HPDE6-E6E7 (cell line): ENCODE measurements around the gene GPX2.

Experiments used
- DNase-seq: peaks from one replicate; pipeline ENCODE4 v3.0.0; 2011; ENCODE audit warnings: missing footprints; ENCODE audit errors: extremely low spot score

The GPX2 gene

DNA sequence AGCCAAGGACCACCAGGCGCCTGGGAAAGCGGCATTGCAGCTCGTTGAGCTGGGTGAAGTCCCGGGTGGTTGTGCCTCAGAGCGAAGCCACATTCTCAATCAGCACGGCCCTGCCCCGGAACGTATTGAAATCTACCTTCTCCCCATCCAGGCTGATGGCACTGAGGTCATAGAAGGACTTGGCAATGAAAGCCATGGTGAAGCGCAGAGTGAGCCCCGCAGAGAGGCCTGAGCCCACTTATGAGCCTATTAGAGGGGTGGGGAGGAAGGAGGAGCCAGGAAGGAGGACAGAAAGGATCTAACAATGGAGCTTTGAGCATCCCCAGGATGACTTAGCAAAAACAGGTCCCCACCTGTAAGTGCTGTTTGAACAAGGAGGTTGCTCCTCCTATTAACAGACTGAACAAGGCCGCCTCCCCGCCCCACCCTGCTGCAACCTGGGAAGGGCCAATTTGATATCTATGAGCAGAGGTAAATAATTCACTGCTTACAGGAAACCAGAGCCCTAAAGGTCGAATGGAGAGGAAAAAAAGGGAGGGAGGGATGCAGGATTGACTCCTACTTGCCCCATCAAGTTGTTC, at the start of gene GPX2:
Gene GPX2, minus strand, starts transcription at position 215 of the 581 bp plus-strand sequence. Its CDS starts 19 bp downstream, at position 196.
- peak; percentile 74 for DNase-seq

DNA sequence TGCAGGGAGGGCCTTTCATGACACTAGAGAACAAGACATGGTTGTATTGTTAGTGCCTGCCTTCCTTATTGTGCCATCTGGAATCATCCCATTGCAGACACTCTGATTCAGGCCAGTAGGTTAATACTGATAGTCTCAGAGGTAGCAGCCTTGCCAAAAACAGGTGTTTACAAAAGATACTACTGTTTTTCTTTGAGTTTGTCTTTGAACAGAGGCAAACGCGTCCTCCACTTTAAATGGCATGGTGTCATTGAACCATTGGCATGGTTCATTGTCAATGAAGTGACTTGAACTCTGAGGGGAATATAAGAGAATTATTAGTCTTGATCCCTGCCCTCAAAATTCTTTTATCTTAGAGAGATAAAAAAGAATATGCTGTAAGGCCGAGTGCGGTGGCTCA, 48.4 kb upstream of the GPX2 start:
- no peak for DNase-seq

DNA sequence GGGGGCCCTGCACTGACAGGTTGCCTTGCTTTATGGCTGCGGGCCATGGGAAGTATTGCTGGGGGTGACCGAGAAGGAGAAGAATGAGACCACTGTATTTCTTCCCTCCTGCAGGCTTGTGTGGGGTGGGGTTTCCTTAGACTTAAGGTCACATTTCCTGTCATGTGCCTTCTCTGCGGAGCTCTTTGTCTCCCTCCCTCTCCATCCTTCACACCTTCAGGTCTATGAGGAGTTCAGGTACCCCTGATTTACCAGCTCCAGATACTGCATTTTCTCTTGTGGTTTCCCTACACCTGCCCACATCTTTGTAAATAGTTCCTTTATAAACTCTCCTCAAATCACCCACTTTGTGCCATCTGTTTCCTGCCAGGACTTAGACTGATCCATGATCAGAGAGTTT, 47.8 kb upstream of the GPX2 start:
- DNase-seq = no peak

DNA sequence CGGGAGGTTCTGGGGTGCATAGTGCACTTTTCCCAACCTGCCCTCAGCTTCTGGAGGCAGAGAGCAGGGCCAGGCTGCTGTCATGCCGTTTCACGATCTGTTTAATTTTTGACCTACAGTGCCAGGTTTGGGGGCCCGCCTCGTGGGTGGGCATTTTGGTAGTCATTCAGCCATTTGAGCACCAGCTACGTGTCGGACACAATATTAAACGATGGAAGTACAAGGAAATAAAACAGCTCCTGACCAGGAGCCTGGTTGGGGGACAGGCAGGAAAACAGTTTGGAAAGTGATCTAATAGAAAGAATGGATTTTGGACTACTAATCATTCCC, 44.9 kb upstream of the GPX2 start:
- no peak for DNase-seq

DNA sequence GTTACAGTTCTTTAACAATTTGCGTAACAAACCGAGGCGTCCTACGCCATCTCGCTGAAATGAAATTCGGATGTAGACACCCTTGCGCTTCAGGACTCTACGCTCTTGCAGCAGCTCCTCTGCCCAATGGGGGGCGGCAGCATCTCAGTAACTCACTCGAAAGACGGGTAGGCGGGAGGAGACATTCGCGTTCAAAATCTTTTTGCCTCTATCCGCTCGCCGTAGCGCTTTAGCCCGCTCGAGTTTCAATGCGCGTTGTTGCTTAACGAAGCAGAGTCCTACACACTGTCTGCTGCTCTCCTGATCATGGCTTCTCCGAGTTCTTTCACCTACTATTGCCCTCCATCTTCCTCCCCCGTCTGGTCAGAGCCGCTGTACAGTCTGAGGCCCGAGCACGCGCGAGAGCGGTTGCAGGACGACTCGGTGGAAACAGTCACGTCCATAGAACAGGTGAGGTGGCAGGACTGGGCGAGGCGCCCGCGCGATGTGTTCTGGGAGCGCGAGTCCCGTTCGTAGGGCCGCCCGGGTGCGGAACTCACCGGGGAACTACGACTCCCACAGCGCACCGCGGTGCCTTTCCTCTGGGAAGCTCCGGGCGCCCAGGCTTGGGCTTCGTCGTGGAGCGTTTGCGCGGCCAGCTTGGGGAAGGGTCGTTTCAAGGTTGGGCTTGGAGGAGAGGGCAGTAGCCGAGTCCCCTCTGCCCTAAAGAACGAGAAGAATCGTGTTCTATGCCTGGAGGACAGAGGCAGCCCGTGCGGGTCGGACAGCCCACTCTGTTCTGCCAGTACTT, 44.3 kb upstream of the GPX2 start, which contains the start of gene FNTB:
Gene FNTB, plus strand, starts transcription at position 248 of the 790 bp plus-strand sequence. Its CDS starts 59 bp downstream, at position 307.
- peak; percentile 97 for DNase-seq

DNA sequence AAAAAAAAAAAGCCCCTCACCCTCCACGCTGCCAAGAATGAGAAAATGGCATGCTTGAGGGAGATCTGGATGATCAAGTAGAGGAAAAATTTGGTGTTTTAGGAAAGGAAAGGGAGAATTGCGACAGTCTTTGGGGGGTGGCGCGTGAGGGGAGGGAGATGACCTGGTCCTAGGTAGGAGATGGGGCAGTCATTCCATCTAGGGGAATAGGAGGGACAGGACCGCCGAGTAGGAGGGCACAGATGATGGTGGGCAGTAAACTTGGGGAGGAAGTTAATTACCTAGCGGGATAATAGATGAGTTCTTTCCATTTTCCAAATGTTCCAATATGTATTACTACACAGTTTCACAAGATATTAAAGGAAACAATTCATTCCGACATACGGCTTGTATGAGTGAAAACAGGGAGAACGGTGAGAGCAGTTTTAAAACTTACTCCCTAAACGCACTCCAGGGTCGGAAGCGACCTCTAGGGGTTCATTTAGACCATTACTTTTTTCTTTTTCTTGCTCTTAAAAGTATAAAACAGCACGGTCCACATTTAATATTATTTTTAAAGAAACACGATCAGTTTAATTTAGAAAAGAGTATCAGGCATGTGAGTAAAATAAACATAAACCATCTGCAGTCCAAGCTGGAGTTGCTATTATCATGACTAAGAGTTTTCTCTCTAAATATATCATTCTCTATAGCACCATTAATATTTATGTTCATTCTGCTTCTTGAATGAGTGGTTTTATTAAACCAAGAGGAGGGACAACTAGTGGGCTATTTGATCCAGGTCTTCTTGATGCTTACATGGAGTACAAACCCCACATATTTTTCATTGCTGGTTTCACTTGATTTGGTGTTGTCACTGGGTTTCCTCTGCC, 41.1 kb upstream of the GPX2 start:
- no peak for DNase-seq

DNA sequence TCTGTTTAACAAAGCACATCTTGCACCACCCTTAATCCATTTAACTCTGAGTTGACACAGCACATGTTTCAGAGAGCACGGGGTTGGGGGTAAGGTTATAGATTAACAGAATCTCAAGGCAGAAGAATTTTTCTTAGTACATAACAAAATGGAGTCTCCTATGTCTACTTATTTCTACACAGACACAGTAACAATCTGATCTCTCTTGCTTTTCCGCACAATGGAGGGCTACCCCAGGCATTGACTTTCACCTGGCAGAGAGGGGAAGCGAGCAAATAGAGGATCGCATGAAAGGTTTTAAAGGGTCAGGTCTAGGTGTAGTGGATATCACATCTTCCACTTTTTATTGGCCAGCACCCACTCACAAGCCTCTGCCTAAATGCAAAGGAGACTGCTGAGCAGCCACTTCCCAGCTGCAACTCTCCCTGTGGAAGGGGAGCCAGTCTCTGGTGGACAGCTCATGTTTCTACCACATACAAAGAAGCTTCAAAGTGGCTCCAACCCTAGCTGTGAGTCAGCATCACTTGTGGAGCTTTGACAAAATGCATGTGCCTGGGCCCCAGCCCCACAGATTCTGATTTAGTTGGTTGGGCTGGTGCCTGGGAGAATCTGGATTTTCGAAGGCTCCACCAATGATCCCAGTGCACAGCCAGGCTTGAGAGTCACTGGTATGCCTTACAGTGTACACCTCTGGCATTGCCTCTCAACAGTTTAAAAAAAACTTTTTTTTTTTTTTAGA, 37.0 kb upstream of the GPX2 start:
- DNase-seq = no peak

DNA sequence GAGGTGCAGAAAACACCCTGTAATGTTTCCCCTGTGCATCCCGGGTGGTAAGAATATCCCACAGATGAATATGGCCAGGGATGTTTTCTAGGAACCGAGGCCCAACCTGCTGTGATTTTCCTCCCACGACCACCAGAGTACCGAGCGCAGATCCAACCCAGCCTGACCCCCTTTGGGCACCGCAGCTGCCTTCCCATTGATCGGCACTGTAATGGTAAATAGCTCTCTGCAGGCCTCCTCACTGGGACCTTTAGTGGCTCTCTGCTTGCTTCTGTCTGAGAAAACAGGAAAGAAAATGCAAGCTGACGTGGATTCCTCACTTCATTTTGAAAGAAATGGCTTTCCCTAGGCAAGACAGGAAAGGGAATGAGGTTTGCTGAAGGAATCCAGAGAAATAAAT, 32.0 kb upstream of the GPX2 start:
- no peak for DNase-seq

DNA sequence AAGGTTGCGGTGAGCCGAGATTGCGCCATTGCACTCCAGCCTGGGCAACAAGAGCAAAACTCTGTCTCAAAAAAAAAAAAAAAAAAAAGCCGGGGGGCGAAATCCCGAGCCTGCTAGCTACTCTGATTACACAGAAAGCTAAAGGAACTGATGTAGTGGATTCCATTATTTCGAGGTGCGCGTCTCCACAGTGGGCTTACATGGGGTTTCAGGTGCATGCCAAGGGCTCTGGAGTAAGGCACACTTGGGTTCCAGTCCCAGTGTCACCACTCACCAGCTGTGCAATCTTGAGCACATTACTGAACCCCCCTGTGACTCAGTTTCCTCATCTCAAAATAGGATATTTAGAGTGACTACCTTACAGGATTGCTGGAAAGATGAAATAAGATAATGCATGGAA, 31.3 kb upstream of the GPX2 start:
- no peak for DNase-seq

DNA sequence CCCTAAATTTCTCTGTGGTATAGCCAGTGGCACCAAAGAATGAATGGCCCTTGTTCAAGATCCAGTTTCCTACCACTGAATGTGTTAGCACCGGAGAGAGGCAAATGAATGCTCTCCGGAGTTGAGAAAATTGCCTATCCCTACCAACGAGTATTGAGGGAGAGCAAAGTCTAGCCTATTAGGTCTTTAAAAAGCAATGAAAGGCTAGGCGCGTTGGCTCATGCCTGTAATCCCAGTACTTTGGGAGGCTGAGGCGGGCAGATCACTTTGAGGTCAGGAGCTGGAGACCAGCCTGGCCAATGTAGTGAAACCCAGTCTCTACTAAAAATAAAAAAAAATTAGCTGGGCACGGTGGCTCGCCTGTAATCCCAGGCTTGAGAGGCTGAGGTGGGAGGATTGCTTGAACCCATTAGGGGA, 30.5 kb upstream of the GPX2 start:
- DNase-seq = no peak

DNA sequence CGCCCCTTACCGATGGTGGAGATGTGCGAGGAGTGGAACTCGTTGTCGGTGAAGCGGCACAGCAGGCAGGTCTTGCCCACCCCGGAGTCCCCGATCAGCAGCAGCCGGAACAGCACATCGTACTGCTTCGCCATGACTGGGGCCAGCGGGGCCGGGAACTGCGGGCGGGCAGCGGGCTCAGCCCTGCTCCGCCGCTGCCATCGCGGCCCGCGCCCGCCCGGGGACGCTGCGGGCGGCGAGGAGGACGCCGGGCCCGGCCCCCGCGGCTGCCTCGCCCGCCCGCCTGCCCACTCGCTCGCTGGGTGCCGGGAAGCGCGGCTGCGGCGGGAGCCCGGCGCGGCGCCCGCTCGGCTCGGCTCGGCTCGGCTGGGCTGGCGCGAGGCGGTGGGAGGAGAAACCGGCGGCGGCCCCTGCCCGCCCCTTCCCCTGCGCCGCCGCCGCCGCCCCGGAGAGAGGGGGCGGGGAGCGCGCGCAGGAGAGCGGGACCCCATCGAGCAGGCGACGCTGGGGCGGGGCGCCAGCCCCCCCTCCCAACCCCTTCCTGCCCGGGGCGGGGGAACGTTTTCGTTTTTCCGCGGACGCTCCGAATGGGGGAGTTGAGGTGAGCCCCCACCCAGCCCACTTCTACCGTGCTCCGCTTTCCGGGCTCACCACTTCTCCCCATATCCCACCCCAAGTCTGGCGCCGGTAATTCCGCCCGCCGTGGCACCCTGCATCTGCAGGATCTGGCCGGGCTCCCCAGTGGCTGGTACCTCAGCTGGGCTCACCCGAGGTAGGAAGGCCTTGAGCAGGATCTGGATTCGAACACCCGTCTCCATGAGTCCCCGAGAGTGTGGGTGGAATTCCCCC, 29.6 kb upstream of the GPX2 start, which contains the start of gene RAB15:
Gene RAB15, minus strand, starts transcription at position 394 of the 849 bp plus-strand sequence. Its CDS starts 260 bp downstream, at position 134.
- no peak for DNase-seq

DNA sequence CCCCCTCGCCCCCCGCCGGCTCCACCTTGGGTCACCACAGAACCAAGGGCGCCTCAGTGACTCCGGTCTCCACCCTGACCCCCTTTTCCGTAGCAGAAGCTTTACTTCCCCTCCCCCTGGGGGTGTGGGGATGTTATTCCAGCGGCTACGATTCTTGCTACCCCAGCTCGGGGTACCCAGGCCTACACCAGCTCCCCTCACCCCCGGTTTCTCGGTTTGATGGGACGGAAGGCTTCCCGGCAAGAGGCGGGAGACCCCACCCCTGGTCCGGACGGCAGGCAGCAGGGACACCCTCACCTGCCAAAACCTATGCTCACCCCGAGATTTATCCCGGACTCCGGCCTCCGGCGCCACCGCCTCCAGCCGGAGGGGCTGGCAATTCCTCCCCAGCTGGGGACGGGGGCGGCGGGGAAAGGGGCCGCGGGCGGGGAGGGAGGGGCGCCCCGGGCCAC, 29.0 kb upstream of the GPX2 start:
- DNase-seq = no peak

DNA sequence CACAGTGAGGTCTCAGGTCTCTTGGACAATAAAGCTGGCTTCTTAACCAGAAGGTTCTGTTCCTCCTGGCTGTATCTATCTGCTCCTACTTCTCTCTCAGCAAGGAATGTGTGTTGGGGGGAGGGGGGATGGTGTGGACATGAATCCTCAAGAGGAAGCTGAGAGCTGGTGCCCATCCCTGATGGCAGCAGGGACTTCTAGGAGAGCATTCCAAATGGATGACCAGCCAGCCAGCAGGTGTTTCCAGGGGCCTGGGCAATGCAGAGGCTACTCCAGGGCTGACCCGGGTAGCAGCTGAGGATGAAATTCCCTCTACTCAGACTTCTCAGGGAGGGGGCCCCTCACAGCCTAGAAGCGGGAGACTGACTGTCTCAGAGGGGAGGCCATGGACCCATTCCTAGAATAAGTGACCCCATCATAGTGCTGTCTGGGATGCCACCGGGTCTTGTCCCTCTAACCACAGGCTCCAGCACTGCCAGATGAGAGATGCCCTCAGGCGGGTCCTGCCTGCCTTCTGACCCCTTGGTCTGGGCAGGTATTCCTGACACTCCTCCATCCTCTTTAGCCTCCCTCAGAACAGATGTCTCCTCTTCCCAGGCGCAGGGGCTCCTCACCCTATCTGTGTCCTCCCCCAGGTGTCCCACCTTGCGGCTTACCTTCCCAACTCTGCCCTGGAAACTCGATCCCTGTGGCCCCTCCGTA, 28.4 kb upstream of the GPX2 start:
- DNase-seq = no peak

DNA sequence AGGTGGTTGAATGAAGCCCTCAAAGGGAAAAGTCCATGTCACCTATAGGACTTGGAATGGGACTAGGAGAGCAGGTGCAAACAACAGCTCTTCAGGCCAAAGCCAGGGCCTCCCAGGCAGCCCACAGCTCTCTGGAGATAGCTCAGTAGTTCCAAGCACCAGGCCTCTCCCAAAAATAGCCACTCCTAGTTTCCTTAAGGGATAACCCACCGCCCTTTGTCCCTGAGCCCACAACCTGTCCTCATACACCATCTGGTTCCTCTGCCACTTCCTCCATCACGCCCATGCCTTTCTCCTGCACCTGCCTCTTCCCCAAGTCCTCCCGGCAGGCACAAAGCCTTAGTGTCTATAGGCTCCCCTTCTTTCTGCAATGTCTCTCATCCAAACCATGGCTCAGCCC, 27.5 kb upstream of the GPX2 start:
- no peak for DNase-seq

DNA sequence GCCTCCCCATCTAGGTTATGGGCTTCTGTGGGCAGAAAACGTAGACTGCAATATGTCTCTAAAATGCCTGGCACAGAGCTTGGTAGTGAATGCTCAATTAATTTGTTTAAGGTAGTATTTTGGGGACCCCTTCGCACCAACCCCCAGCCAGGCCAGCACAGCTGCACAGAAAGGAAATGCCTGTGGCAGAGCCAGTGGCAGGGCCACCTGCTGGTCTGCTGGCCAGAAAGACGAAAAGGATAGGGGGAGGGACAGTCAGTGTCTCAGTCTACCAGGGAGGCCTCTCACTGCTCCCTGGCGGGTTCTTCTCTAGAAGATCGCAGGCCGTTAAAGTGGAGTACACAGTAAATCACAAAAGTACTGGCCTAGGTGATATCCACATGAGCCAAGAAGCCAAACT, 26.1 kb upstream of the GPX2 start:
- no peak for DNase-seq

DNA sequence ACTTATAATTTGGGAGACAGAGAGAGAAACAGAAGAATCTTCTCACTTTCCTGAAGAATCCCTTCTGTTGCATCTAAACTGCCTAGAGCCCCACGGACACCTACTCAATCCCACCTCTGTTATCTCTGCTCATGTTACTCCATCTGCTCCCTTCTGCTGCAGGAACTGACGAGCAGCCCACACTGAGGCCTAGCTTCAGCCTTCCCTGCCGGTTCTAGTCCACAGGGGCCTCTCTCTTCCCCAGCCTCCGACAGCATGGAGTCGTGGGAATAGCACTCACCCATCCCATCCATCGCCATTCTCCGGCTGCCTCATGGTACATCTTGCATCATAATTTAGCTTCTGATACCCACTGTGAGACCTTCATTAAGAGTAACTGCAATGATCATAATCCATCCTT, 25.6 kb upstream of the GPX2 start:
- DNase-seq = no peak

DNA sequence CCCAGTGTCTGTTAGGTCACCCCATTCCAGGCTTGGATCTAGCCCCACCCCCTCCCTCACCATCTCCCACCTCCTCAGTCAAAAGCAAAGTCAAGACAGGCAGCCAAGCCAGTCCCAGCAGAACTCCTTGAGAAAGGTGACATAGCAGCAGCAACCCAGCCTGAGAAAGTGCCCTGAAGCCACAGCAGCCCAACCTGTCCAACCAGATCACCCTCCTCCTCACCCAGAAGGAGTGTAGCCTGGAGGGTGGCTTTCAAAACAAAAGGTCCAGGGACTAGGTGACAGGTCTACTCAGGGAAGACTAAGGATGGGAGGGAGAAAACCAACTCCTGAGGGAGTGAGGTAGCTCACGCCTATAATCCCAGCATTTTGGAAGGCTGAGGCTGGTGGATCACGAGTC, 24.4 kb upstream of the GPX2 start:
- peak; percentile 56 for DNase-seq

DNA sequence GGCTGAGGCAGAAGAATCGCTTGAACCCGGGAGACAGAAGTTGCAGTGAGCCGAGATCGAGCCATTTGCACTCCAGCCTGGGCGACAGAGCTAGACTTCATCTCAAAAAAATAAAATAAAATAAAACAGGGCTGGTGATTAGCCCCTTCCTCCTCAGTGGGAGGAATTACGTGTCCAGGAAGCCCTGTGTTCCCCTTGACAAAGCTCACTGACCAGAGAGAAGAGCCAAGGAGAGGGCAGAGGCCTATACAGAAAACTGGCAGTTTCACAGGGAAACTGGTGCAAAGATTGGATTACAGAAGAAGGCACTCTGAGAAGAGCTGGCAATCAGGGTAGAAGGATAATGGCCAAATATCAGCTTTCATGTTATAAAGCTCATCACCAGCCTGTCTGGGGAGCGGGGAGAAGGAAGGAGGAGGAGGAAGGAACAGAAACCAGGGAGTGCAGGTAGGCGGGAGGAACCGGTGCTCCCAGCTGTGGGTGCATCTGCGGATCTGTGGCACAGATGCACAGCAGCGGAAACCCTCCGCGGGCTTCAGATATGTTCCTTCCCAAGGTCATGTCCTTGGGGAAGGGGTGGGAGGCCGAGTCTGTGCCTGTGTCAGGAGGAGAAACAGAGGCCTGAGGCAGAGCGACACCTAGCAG, 22.9 kb upstream of the GPX2 start:
- no peak for DNase-seq

DNA sequence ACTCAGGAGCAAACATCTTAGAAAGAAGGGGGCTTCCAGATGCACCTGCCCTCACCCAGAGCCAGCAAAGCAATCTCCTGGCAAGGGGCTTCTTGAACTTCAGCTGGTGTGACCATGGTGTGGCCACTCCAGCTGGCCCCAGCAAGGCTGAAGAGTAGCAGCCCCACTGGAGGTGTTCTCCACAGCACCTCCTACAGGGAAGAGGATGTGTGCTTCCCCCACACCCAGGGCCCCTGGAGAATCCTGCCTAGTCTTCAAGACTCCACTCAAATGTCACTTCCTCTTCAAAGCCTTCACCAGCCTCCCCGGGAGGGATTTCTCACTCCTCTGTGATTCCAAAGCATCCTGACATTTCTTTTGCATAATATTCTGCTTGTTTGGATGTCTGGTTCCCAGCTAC, 21.1 kb upstream of the GPX2 start:
- DNase-seq = no peak
